Stimulated activated CD8-positive, alpha-beta memory T cell treated with anti-CD3 and anti-CD28 coated beads, Interleukin-15, amount 100 ng/mL, for 48 hours (primary cell): ENCODE data around the gene ARHGDIB.

Experiments used
- DNase-seq, 2 donors: peaks; one replicate each; pipeline ENCODE4 v3.0.0-alpha.2; 2020; ENCODE audit warnings: low read depth in 2 of 2

Gene ARHGDIB

DNA sequence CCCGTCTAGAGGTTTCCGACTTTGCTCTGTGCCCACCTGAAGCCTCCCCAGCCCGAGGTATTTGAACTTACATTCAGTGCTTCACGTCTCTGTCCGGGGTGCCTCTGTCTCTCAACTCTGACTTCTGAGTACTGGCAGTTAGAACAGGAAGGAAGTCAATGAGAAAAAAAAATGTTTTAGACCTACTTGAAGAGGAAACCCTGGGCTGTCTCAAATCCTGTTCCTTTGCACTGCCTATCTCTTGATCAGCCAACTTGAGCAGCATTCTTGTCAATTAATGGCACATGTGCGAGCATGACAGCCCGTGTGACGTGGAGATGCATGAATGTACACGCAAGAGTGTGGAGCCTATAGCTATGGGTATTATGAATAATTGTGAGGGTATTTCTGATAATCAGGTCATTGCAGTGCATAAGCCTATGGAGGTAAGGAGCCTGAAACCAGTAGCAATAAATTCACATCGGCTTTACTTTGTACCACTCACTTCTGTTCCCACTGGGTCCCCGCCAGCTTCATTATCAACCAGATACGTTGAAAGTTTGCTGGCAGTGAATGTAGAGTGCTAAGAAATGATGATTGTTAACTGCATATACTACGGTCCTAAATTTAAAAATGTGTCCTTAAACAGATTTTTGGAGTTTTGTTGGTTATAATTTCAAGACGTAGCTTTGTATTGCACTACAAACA is at the start of gene ARHGDIB:
Gene ARHGDIB (minus strand): TSS at position 136 of the 687 bp plus-strand sequence. CDS start 10,889 bp downstream, outside the sequence.
- peak in 1 of 2 donors; percentile 51 for DNase-seq

DNA sequence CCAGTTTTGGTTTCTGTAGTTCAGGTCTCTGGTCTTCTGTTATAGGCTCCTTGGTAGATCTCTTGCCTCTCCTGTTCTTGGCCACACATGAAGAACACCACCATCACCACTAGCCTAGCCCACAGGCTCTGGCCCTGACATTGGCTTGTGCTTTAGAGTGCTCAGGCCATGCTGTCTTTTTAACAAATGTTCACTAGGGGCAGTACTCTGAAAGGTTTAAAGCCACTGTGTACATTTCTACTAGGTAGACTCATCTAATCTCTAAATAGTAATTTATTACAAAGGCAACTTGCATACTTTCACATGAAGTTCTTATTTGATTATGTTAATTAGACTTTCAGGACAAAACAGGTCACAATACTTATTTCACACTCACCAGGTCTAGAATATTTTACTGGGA is 49.8 kb upstream of the ARHGDIB start:
- DNase-seq: no peak

DNA sequence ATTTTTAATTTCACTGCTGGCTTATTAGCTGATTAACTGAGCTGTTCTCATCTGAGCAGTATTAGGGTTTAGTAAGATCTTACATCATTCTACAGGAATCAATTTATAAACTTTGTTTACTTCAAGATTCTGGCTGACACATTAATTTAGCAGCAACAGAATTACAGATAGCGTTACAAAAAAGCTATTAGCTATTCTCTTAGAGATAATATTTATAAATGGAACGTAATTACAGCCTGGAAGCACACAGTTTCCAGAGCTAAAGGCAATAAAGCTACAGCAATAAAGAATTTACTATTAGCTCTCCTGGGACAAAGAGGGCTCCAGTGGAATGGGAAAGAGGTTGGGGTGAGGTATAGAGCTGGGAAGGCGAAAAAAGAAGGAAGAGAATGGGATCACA is 46.1 kb upstream of the ARHGDIB start:
- no peak for DNase-seq

DNA sequence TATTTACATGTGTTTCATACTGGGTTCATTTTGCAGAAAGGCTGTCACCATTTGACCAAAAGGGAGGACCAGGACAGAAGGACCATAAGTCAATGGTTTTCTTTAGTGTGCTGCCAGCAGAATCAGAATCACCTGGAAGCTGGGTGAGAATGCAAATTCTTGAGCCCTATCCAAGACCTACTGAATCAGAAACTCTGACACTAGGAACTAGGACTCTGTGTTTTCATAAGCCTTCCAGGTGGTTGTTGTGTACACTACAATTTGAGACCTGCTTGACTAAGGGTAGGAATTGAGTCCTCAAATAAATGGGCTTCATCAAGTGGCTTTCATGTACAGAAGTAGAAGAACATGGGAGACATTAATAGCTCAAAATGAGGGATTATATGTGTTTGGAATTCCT is 43.7 kb upstream of the ARHGDIB start:
- DNase-seq: no peak

DNA sequence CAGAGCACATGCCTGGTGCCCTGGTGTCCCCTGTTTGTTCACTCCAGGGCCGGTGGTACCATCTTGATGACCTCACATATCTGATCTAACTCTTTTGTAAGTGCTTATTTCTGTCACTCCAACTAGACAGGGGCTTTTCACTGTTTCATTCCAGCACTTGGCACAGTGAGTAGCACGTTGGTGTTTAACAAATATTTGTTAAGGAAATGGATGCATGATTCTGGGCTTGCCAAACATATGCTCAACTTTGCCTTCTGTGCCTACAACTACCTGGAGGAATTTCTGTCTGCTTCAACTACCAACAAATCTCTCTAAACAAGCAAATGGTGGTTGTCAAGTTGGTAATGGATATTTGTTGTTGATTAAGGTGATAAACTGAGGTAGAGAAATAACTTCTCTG is 43.0 kb upstream of the ARHGDIB start:
- no peak for DNase-seq

DNA sequence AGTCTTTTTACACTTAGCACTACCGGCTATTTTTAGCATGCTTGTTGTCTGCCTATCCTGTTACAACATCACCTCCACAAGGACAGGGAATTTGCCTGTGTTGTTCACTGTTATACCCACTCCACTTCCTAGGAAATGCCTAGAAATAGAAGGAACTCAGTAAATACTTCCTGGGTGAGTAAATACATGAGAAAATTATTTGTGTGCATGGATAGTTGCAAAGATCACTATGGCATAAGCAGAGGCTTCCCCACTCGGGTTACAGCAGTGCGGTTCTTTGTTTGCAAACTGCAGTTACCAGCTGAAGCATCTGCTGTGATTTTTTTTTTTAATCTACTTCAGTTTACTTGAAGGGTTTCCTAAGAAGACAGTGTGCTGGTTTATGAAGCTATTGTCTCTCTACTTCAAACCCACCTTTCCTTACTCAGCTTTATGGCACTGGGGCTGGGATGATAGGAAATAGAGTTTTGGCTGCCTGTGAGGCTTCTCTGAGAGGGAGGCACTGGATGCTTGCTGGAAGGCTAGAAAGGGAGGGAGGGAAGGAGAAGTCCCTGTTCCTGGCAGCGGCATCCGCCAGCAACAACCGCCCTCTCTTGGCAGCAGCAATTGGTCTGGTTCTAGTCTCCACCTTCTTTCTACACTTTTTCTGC is 40.5 kb upstream of the ARHGDIB start:
- DNase-seq: no peak

DNA sequence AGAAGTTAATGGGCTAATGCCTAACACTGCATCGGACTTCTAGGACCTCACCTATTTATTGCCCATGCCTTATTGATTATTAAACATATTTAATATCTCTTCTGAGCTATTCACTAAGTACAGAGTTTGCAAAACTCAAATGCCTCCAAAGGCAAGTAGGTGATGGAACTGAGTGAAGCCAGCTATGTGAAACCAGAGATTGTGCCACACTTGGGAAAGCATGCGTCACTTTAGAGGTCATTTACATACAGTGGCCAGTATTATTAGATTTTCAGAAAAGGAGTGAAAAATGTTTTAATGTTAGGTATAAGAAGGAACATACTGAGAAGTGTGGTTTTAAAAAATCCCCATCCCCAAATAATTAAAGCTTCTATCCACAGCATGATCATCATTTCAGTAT is 39.2 kb upstream of the ARHGDIB start:
- DNase-seq: no peak

DNA sequence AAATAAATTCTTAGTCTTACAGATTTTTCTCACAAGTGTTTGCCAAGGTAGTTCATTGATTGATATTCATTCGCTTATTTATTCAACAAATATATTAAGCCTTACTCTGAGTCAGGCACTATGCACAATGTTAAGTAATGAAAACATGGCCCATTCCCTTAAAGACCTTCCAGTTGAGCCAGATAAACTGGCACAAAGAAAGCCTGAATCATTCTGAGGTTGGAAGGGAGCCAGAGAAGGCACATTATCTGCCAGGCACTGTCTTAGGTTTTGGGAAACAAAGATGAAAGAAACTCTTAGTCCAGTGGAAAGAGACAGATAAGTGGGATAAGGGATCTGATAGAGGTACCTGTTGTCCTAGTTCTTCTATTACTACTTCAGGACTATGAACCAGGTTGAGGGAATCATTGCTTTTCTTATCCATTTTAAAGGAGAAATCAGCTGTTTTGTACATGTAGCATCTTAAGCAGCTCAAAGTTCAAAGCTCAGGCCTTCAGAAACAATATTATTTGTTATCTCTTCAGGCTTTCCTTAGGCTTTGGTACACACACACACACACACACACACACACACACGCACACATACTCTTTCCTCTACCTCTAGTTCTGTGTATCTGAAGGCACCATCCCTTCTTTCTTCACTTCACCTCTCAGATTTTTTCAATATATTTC is 38.4 kb upstream of the ARHGDIB start:
- no peak for DNase-seq

DNA sequence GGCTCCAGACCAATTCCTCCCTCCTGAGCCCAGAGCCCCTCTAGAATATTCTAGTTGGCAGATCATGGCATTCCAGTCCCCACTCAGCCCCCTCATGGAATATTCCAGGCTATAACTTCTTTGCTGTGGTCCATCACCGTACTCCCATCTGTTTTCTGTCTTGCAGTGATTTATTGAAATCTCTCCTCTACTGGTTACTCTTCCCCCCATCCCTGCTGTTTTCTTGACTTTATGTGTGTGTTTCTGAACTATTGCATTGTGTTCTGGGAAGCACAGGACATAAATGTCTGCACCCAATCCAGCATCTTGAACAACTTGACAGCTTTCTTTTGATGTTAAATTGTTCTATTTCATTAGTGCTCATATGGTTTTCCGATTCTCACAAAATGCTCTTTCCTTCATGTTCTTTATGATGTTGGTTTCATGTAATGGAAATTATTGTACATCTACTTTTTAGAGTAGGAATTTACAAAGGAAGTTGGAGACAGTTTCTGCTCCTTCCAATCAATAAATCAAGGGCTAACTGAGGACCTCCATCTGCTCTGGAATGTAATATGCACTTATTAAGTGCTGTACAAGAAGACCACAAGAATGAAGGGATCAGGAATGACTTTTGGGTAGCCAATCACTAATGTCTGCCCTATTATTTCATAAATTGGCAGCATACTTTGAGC is 37.8 kb upstream of the ARHGDIB start:
- DNase-seq: no peak

DNA sequence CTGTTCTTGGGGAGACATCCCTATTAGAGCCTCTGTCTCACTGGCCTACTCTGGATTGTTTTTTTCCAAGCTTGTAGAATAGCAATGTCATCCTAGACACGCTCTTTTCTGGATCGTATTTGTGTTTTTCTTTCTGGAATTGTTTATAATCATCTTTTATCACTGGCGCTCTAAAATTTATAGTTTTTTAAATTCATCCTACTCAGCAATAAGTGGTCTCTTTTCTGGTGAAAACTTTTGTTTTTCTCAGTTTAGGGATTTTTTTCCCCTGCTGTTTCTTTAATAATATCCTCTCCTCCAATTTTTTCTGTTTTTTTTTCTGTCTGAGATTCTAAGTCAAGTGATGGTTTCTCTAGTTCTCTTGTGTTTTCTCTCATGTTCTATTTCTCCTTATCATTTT is 36.6 kb upstream of the ARHGDIB start:
- DNase-seq: no peak

DNA sequence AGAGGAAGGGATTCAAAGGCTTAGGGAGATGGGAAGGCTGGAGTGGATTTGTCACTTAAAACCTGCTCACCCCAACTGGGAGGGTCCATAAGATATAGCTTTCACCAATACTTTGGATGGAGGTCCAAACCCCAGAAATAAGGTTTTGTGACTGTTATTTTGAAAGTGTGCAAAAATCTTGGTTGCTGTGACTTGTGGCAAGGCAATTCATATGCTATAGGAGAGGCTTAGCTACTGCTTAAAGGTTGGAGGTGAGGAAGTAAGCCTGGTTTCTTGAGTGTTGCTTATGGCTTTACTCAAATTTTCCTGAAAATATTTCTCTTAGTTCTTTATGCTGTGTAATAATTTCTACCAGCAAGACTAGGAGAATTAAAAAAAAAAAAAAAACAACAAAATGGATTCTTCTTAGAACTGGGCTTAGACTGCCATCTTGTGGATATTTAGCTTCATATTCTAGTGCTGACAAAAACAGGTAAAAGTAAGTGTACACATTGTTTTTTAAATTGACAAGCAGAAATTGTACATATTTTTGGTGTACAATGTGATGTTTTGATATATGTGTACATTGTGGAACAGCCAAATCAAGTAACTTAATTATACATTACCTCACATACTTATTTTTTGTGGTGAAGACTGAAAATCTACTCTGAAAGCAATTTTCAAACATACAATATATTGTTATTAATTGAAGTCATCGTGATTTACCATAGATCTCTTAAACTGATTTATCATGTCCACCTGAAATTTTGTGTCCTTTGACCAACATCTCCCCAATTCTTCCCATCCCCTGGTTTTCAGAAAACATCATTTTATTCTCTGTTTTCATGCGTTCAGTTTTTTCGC is 34.4 kb upstream of the ARHGDIB start:
- DNase-seq: no peak

DNA sequence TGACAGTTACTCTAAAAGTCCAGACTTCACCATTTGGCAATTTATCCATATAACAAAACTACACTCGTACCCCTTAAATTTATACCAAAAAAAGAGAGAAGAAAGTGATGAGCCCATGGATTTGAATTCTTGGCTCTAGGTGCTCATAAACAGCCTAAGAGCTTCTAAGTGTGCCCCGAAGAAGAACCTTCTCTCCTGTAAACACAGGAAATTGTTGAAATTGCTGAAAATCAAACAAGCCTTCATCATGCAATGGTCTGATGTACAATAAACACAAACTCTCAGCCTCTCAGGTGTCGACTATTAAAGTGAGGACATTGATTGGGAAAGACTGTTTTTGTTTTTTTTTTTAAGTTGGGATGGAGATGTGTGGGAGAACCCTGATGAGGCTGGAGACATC is 33.2 kb upstream of the ARHGDIB start:
- no peak for DNase-seq

DNA sequence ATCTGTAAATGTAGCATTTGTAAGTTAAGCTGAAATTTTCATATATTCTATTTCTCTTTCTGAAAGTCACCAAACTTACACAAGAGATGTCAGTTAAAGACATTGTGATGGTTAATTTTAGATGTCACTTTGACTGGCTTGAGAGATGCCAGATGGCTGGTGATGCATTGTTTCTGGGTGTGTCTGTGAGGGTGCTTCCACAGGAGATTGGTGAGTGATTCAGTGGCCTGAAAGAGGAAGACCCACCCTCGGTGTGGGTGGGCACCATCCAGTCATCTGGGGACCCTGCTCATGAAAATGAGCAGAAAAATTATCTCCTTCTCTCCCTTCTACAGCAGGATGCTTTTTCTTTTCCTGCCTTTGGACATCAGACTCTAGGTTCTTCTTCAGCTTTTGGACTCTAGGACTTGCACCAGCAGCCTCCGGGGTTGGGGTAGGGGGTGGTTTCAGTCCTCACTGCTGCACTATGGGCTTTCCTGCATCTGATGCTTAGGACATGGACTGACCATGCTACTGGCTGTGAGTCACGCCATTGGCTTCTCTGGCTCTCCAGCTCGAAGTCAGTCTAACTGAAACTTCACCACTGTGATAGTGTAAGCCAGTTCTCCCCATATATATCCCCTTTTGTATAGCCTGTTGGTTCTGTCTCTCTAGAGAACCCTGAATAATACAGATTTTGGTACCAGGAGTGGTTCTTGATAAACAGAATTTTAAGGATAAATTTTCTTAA is 32.3 kb upstream of the ARHGDIB start:
- DNase-seq: peak in 1 of 2 donors; percentile 23

DNA sequence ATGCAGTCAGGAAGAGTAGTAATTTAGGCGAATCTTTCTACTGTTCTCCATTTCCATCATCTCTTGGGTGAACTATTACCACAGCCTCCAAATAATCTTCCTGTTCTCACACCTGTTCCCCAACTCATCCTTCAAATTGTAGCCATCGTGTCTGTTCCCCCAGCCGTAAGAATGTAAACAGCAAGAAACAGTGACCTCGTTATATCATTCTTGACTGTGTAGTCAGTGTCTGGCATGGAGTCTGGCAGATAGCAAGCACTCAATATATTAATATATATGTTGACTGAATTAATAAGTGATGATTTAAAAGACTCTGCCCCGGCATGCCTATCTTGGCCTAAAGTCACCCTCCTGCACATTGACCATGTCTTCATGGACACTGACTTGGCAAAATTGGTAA is 31.7 kb upstream of the ARHGDIB start:
- DNase-seq: no peak

DNA sequence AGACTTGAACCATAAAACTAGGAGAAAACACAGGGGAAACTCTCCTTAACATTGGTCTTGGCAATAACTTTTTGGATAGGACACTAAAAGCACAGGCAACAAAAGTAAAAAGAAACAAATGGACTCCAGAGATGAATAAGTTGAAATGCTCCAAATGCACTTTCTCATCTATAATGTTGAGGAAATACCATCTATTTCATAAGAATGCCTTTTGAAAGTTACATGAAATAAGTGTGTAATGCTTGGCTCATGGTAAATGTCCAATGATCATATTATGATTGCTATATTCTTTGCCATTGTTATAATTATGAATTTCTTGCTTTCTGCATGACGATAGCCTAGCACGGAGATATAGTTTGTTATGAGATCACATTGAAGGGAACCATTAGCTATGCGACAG is 31.3 kb upstream of the ARHGDIB start:
- no peak for DNase-seq

DNA sequence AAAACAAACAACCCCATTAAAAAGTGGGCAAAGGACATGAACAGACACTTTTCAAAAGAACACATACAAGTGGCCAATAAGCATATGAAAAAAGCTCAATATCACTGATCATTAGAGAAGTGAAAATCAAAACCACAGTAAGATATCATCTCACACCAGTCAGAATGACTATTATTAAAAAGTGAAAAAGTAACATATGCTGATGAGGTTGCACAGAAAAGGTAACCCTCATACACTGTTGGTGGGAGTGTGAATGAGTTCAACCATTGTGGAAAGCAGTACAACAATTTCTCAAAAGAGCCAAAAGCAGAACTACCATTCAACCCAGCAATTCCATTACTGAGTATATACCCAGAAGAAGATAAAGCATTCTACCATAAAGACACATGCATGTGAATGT is 29.7 kb upstream of the ARHGDIB start:
- DNase-seq: no peak

DNA sequence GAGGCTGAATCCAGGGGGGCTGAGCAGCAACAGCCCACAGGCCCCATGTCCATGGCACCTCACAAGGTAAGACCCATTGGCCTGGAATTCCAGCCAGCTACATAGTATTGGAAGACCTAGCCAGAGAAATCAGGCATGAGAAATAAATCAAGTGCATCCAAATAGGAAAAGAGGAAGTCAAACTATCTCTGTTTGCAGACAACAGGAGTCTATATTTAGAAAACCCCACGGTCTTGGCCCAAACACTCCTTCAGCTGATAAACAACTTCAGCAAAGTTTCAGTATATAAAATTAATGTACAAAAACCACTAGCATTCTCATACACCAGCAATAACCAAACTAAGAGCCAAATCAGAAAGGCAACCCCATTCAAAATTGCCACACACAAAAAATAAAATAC is 28.4 kb upstream of the ARHGDIB start:
- DNase-seq: no peak

DNA sequence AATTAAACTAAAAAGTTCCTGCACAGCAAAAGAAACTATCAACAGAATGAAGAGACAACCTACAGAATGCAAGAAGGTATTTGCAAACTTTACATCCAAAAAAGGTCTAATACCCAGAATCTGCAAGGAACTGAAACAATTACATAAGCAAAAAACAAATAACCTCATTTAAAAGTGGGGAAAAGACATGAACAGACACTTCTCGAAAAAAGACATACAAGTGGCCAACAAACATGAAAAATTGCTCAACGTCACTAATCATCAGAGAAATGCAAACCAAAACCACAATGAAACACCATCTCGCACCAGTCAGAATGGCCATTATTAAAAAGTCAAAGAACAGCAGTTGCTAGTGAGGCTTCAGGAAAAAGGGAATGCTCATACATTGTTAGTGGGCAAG is 26.6 kb upstream of the ARHGDIB start:
- DNase-seq: no peak

DNA sequence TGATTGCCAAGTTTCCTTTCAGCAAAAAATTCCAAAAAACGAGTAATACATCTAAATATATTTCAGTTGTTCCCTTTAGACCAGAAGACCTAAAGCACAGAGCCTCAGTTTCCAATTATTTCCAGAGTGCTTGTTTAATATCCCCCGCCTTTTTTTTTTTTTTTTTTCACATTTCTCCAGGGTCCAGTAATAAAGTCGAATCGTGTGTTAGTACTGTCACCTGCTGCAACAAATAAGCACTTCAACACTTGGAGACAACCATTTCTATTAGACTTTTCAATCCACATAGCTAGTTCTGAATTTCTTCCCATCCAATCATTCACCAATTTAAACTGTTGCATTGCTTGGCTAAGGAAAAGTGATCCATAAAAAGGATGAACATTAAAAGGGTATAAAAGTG is 25.0 kb upstream of the ARHGDIB start:
- DNase-seq: no peak

DNA sequence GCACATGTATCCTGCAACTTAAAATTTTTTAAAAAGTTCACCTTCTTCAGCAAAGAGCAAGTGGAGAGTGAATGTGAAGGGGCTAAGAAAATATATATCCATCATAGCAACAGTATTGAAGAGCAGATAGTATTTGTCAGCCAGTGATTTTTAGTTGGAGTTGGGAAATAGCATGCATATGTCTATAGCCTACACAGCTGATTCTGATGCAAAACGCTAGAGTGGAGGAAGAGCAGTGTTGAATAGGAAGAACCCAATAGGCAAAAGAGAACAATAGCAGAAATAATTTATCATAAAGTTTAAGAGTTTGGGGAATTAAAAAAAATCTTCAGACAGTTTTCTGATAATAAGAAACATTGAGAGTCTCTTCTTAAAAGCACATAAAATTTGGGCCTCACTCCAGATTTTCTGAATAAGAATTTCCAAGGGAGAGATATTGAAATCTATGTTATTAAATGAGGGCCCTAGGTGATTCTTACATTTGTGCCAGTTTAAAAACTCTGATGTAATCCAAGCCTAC is 23.4 kb upstream of the ARHGDIB start:
- DNase-seq: no peak

DNA sequence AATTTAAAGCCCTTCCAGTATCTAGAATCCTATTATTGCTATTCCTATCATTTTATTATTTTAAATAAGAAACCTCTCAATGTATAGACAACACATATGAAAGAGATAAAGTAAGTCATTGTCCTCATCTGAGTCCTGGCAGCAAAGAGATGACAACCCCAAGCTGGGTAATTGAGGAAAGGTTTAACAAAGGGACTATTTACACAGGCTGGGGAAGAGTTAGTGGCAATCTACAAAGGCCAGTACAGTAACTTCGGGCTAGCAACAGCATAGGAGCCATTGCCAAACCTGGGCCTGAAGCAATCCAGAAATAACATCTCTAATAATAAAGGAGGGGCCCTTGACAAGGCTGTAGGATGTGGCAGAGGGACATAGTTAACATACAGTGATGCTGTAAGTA is 22.6 kb upstream of the ARHGDIB start:
- DNase-seq: no peak
